Immature natural killer cell (primary cell): ENCODE results near the gene NSUN4. TPM values are rescaled to one million over a fixed set of nuclear protein-coding genes. Genes with fewer than 3 reads are reported as not detected.

Experiments used
- DNase-seq, 3 donors: peaks; one replicate each; pipeline ENCODE4 v3.0.0; 2022; ENCODE audit warnings: mixed read lengths in 1 of 3
- H3K27ac Mint-ChIP-seq, 6 donors: one replicate each; pipeline ENCODE4 v1.8.0; 2020; ENCODE audit warnings: mixed read lengths in 6 of 6, mild to moderate bottlenecking in 5 of 6, inconsistent platforms in 4 of 6, moderate library complexity in 3 of 6
- H3K27me3 Mint-ChIP-seq, 3 donors: one replicate each; pipeline ENCODE4 v1.8.0; 2020 to 2021; ENCODE audit warnings: low read depth in 3 of 3, mild to moderate bottlenecking in 3 of 3, mixed read lengths in 3 of 3, moderate library complexity in 3 of 3, inconsistent platforms in 1 of 3
- H3K36me3 Mint-ChIP-seq, 3 donors: one replicate each; pipeline ENCODE4 v1.8.0; 2020; ENCODE audit warnings: mixed read lengths in 3 of 3, inconsistent platforms in 2 of 3, mild to moderate bottlenecking in 2 of 3
- H3K4me1 Mint-ChIP-seq, 2 donors: one replicate each; pipeline ENCODE4 v1.8.0; 2020; ENCODE audit warnings: inconsistent platforms in 2 of 2, mild to moderate bottlenecking in 2 of 2, mixed read lengths in 2 of 2, moderate library complexity in 1 of 2
- H3K4me3 Mint-ChIP-seq, 5 donors: one replicate each; pipeline ENCODE4 v1.8.0; 2020; ENCODE audit warnings: mild to moderate bottlenecking in 5 of 5, mixed read lengths in 5 of 5, inconsistent platforms in 3 of 5, moderate library complexity in 3 of 5
- H3K9me3 Mint-ChIP-seq, 6 donors: one replicate each; pipeline ENCODE4 v1.8.0; 2020; ENCODE audit warnings: mild to moderate bottlenecking in 6 of 6, mixed read lengths in 6 of 6, inconsistent platforms in 4 of 6, moderate library complexity in 3 of 6
- polyA plus RNA-seq, 3 donors: library from polyadenylated mRNA; unstranded; fragments of 300-500 nt; fragmentation: Illumina TruSeq; gene quantifications; one replicate each; pipeline ENCODE4 v1.2.3, GENCODE V29; 2021

Gene NSUN4
- polyA plus RNA-seq: 10 to 100 TPM in 1 of 3 donors, 1 to 10 TPM in 2; 3.4 to 16.3 (median 7.4) TPM

DNA sequence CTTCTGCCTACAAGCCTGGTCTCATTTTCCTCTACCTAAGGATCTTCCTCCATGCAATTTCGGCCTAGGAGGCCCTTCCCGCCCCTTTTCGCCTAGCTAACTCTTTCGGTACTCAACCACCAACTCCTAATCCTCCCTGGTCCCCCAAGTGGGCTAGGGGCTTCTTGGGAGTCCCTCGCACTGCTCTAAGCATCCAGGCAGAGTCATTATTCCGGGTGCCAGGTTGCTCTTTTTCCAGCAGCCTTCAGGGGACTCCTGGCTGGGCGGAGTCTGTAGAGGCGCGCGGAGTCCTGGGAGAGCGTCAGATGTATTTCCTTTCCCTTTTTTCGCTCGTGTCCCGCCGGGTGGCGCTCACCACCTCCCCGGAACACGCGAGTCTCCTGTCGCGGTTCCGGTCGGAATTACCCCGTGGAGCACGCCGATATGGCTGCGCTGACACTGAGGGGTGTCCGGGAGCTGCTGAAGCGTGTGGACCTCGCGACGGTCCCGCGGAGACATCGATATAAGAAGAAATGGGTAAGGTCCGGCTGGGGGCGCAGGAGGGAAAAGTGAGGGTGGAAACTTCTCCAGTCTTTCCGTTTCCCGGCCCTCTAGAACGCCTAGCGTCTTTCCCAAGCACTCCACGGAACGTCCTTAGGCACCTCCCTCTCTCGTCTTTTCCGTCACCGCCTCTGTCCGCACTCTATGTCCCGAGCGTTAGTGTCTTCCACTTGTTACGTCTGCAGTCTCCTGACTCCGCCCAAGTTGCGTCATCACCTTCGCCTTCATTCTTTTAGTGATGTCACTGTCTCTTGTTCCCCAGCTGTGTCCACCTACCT lies at the start of gene NSUN4:
Gene NSUN4 (plus strand): TSS at position 404 of the 818 bp plus-strand sequence. CDS start 20 bp downstream, at position 424.
- H3K27me3 Mint-ChIP-seq: peaks cover 5 to 13% (median 11%) of the 10 kb centered on the region in 3 donors
- H3K27ac Mint-ChIP-seq: peak within 1 kb of the TSS; percentile 97 to 99 (median 98)
- H3K36me3 Mint-ChIP-seq: peaks cover 0 to 5% (median 0%) of the 10 kb centered on the region in 3 donors
- H3K4me1 Mint-ChIP-seq: peaks cover 34 to 35% of the 10 kb centered on the region in 2 donors
- peak within 1 kb of the TSS; percentile 99 to 100 (median 100) for H3K4me3 Mint-ChIP-seq
- no peaks in the 10 kb centered on the region for H3K9me3 Mint-ChIP-seq
- peak; percentile 83 to 86 (median 84) for DNase-seq

DNA sequence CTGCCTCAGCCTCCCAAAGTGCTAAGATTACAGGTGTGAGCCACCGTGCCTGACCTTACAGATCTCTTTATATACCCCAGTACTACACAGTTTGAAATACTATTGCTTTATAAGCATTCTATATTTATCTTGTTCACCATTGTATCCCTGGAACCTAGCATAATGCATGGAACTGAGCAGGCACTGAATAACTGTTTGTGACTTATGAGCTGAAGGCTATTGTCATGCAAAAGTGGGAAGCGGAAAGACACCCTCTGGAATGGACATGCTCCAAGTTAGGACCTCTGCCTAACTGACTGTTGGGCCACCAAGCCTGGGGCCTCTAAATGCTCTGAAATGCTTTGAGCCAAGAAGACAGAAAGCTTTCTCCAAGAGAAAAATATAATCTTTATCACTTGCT lies 45.3 kb upstream of the NSUN4 start:
- Mint-ChIP-seq H3K4me3 (no peak overlapping the region), H3K27ac (no peak overlapping the region), H3K36me3 (peaks cover 4 to 28% (median 15%) of the 10 kb centered on the region in 3 donors), H3K9me3 (no peaks in the 10 kb centered on the region), H3K27me3 (no peaks in the 10 kb centered on the region), H3K4me1 (peaks cover under 1 to 8% of the 10 kb centered on the region in 2 donors)
- DNase-seq: no peak

GRCh38 chr1:46298387-46298786 lies 42.2 kb upstream of the NSUN4 start:
- H3K4me1 Mint-ChIP-seq: peaks cover 18 to 24% of the 10 kb centered on the region in 2 donors
- peaks cover 0 to 4% (median 3%) of the 10 kb centered on the region in 3 donors for H3K27me3 Mint-ChIP-seq

DNA sequence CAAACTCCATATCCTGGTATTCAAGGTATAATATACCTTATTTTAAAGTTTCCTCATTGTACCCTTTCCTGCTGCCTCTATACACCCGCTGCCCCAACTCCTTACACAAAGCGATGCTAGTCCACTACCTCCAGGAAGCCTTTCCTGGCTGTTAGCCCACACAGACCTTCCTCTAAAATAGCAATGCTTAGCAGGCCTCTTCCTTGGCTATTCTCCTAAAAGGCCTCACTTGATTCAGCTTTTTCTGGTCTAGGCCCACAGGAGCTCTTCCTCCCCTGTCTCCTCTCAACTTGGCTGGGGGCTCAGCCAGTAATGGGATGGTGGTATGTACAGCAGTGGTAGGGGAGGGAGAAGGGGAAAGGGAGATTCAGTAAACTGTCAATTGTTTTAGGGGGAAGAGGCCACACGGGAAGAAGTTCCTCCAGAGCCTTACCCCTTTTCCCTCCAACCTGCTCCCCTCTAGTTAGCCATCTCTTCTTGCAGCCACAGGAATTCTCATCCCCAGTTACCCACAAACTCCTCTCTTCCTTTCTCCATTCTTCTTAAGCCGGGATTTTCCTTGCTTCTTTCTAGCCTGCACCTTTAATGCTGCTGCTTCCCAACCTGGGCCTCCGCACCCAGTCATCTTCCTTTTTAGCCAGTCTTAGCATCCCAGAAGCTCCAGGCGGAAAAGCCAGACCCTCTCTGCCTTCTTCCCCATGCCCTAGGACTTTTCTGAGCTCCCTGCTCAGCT lies 39.8 kb upstream of the NSUN4 start:
- Mint-ChIP-seq H3K27me3 (peaks cover 0 to 6% (median 3%) of the 10 kb centered on the region in 3 donors), H3K4me1 (peaks cover 32 to 42% of the 10 kb centered on the region in 2 donors), H3K9me3 (no peaks in the 10 kb centered on the region), H3K36me3 (peaks cover 4 to 14% (median 13%) of the 10 kb centered on the region in 3 donors), H3K4me3 (peak overlapping the region; percentile 96 to 98 (median 97)), H3K27ac (peak overlapping the region; percentile 82 to 99 (median 98))
- DNase-seq: no peak

More at GRCh38 chr1:46298387-46298786, 42.2 kb upstream of the NSUN4 start:
- Mint-ChIP-seq H3K4me3 (no peak overlapping the region), H3K9me3 (no peaks in the 10 kb centered on the region), H3K36me3 (peaks cover 4 to 18% (median 15%) of the 10 kb centered on the region in 3 donors), H3K27ac (no peak overlapping the region)
- no peak for DNase-seq

DNA sequence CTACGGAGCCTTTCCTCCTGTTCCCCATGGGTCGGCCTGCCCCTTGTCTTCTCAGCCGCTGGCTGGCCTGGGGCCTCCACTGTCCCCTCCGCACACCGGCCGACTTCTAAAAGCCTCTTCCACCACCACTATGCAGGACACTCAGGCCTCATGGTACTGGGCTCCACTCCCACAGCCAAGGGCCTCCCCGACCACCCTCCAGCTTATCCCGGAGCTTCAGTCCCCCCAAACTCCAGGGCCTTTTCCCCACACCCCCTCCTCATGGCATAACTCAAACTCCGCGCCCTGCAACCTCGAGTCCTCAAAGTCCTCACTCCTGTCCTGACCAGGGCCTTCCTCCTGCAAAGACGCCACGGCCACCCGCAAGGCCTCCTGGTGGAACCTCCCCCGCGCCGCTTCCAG lies 39.2 kb upstream of the NSUN4 start:
- peaks cover 4 to 10% (median 10%) of the 10 kb centered on the region in 3 donors for H3K36me3 Mint-ChIP-seq
- peaks cover 0 to 6% (median 3%) of the 10 kb centered on the region in 3 donors for H3K27me3 Mint-ChIP-seq
- peaks cover 34 to 48% of the 10 kb centered on the region in 2 donors for H3K4me1 Mint-ChIP-seq
- no peak for DNase-seq
- H3K9me3 Mint-ChIP-seq: no peaks in the 10 kb centered on the region
- H3K4me3 Mint-ChIP-seq: peak overlapping the region; percentile 96 to 98 (median 97)
- peak overlapping the region; percentile 82 to 99 (median 98) for H3K27ac Mint-ChIP-seq

- Mint-ChIP-seq H3K27me3 (peaks cover 0 to 6% (median 3%) of the 10 kb centered on the region in 3 donors), H3K36me3 (peaks cover under 1 to 4% (median 3%) of the 10 kb centered on the region in 3 donors), H3K4me1 (peaks cover 34 to 49% of the 10 kb centered on the region in 2 donors), H3K9me3 (no peaks in the 10 kb centered on the region), H3K27ac (peak overlapping the region; percentile 95 to 99 (median 98)), H3K4me3 (peak overlapping the region; percentile 96 to 98 (median 97))
- DNase-seq: peak; percentile 47 to 57 (median 57)
Observed at GRCh38 chr1:46301808-46302640, 38.6 kb upstream of the NSUN4 start.

DNA sequence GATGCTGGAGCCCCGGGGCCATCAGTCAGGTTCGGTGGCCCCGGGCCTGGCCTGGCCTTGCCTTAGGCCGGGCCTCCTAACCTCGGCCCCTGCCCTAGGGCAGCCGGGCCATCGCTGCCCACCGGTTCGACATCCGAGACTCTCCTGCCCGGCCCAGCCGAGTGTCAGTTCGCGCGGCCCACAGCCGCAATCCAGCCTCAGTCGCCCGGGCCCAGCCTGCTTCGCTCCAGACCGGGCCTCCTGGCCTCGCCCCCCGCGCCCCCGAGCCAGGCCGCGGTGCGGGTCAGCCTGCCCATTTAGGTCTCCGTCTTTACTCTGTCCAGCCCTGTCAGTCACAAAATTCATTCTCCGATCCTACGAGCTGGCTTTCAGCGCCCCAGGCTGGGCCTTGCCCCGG lies 38.0 kb upstream of the NSUN4 start:
- H3K27ac Mint-ChIP-seq: peak overlapping the region; percentile 95 to 99 (median 98)
- H3K9me3 Mint-ChIP-seq: no peaks in the 10 kb centered on the region
- no peaks in the 10 kb centered on the region for H3K36me3 Mint-ChIP-seq
- DNase-seq: no peak
- peaks cover 0 to 6% (median 3%) of the 10 kb centered on the region in 3 donors for H3K27me3 Mint-ChIP-seq
- peaks cover 40 to 55% of the 10 kb centered on the region in 2 donors for H3K4me1 Mint-ChIP-seq
- peak overlapping the region; percentile 96 to 98 (median 97) for H3K4me3 Mint-ChIP-seq

GRCh38 chr1:46303038-46303871 lies 37.4 kb upstream of the NSUN4 start, which contains the start of the genes LRRC41 and UQCRH:
Gene LRRC41, minus strand, starts transcription at chr1:46303616. Its CDS starts 294 bp downstream, at chr1:46303322.
Gene UQCRH, plus strand, starts transcription at chr1:46303698. Its CDS starts 69 bp downstream, at chr1:46303767.
- Mint-ChIP-seq H3K27me3 (peaks cover 0 to 6% (median 3%) of the 10 kb centered on the region in 3 donors), H3K4me1 (peaks cover 44 to 61% of the 10 kb centered on the region in 2 donors), H3K36me3 (no peaks in the 10 kb centered on the region), H3K27ac (peak within 1 kb of the TSS; percentile 95 to 99 (median 98)), H3K4me3 (peak within 1 kb of the TSS; percentile 96 to 98 (median 97)), H3K9me3 (no peaks in the 10 kb centered on the region)
- DNase-seq: peak; percentile 94 to 95 (median 95)

- H3K27ac Mint-ChIP-seq: peak overlapping the region; percentile 95 to 99 (median 98)
- H3K36me3 Mint-ChIP-seq: peaks cover 0 to 2% (median 0%) of the 10 kb centered on the region in 3 donors
- no peaks in the 10 kb centered on the region for H3K9me3 Mint-ChIP-seq
- DNase-seq: no peak
- peaks cover 0 to 6% (median 3%) of the 10 kb centered on the region in 3 donors for H3K27me3 Mint-ChIP-seq
- peaks cover 44 to 63% of the 10 kb centered on the region in 2 donors for H3K4me1 Mint-ChIP-seq
- H3K4me3 Mint-ChIP-seq: peak overlapping the region; percentile 96 to 98 (median 97)
Observed at GRCh38 chr1:46303872-46304326, 36.7 kb upstream of the NSUN4 start.

DNA sequence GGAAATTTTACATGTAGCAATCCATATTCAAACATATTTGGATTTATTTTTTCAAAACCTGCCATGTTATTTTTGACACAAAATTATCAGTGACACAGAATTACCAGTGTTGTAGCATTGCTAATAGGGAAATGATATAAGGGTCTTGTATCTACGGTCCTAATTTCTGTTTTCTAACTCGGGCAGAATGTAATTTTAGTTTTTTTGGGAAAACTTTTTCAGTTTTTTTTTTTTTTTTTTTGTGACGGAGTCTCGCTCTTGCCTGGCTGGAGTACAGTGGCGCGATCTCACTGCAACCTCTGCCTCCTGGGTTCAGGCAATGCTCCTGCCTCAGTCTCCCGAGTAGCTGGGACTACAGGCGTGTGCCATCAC lies 34.5 kb upstream of the NSUN4 start:
- Mint-ChIP-seq H3K27me3 (peaks cover 0 to 6% (median 3%) of the 10 kb centered on the region in 3 donors), H3K27ac (no peak overlapping the region)

GRCh38 chr1:46309401-46310159 lies 31.0 kb upstream of the NSUN4 start:
- Mint-ChIP-seq H3K27ac (peak overlapping the region in 1 of 6 donors; percentile 2), H3K4me3 (no peak overlapping the region), H3K36me3 (peaks cover 9 to 28% (median 15%) of the 10 kb centered on the region in 3 donors)

More for the DNA sequence above, 34.5 kb upstream of the NSUN4 start:
- peaks cover 35 to 51% of the 10 kb centered on the region in 2 donors for H3K4me1 Mint-ChIP-seq
- peaks cover 6 to 15% (median 7%) of the 10 kb centered on the region in 3 donors for H3K36me3 Mint-ChIP-seq
- DNase-seq: no peak
- H3K9me3 Mint-ChIP-seq: no peaks in the 10 kb centered on the region
- H3K4me3 Mint-ChIP-seq: peak overlapping the region in 3 of 5 donors; percentile 18 to 49 (median 27)

More at GRCh38 chr1:46309401-46310159, 31.0 kb upstream of the NSUN4 start:
- H3K4me1 Mint-ChIP-seq: peaks cover 14 to 31% of the 10 kb centered on the region in 2 donors
- no peaks in the 10 kb centered on the region for H3K9me3 Mint-ChIP-seq
- H3K27me3 Mint-ChIP-seq: peaks cover 0 to under 1% (median 0%) of the 10 kb centered on the region in 3 donors
- no peak for DNase-seq
